Glutamatergic neuron (in vitro differentiated cells): Measurements from ENCODE around the gene ZNF554. TPM values are rescaled to one million over a fixed set of nuclear protein-coding genes. Genes with fewer than 3 reads are reported as not detected.

Source experiments
- DNase-seq: peaks from one replicate; pipeline ENCODE4 v3.0.0; 2022
- H3K27ac Mint-ChIP-seq: one replicate; pipeline ENCODE4 v1.8.0; 2020; ENCODE audit warnings: mild to moderate bottlenecking, mixed read lengths, inconsistent platforms; ENCODE audit not compliant: unreplicated experiment
- H3K27me3 Mint-ChIP-seq: one replicate; pipeline ENCODE4 v1.8.0; 2020; ENCODE audit warnings: mild to moderate bottlenecking, moderate library complexity, mixed read lengths, inconsistent platforms; ENCODE audit not compliant: unreplicated experiment
- H3K36me3 Mint-ChIP-seq: one replicate; pipeline ENCODE4 v1.8.0; 2020; ENCODE audit warnings: mild to moderate bottlenecking, mixed read lengths, inconsistent platforms; ENCODE audit not compliant: unreplicated experiment
- H3K4me1 Mint-ChIP-seq: one replicate; pipeline ENCODE4 v1.8.0; 2020; ENCODE audit warnings: mild to moderate bottlenecking, low read depth, mixed read lengths, inconsistent platforms; ENCODE audit not compliant: unreplicated experiment
- H3K4me3 Mint-ChIP-seq: one replicate; pipeline ENCODE4 v1.8.0; 2020; ENCODE audit warnings: mild to moderate bottlenecking, mixed read lengths, inconsistent platforms; ENCODE audit not compliant: unreplicated experiment
- H3K9me3 Mint-ChIP-seq: one replicate; pipeline ENCODE4 v1.8.0; 2020; ENCODE audit warnings: mild to moderate bottlenecking, moderate library complexity, mixed read lengths, inconsistent platforms; ENCODE audit not compliant: unreplicated experiment
- CTCF ChIP-seq: fragments of 200-600 bp; sonication (generic); IDR thresholded peaks from one replicate; pipeline ENCODE4 v1.5.0; 2021; ENCODE audit not compliant: partially characterized antibody, unreplicated experiment
- long read RNA-seq: library from polyadenylated mRNA; unstranded; transcript quantifications from one replicate; pipeline ENCODE4 v2.0.0, GENCODE V29; 2020; ENCODE audit not compliant: unreplicated experiment
- total RNA-seq: library from RNA; stranded (reverse); fragmentation: NEBNext Ultra II Directional; extraction: Animal tissue kit (Norgen Biotek cat#: 25700); gene quantifications from one replicate; pipeline ENCODE4 v1.2.1, GENCODE V29; 2021; ENCODE audit not compliant: unreplicated experiment

Gene ZNF554
- total RNA-seq, result 5.8 TPM
- long read RNA-seq, partial matches to known transcripts, result 1 of 3 reads
- long read RNA-seq, other reads (novel, unspliced or antisense), result 1 of 3 reads

DNA sequence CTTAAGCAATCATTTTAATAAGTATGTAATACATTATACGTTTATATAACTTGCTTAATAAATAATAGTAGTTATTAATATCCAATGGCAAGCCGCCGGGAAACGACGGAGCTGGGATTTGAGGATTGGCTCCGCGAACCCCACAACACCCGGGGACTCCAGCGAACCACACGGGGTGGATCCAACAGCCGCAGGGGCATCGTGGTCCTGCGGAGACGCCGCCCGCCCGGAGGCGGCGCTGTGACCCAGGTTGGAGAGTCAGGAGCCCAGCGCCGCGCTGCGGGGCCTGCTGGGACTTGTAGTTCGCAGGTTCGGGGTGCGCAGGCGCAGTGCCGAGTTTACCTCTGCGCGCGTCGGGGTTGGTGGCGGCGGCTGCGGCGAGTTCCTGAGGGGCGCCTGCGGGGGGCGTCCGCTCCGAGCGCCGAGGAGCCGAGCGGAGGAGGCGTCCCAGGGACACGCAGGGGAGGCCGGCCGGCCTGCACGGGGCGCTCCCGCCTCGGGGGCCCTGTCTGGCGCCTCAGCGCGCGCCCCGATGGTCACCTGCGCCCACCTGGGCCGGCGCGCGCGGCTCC, at the start of gene ZNF554:
ZNF554 (plus strand) TSS at position 329 of the 572 bp plus-strand sequence; CDS start at position 533, 204 bp downstream.
- no peaks in the 10 kb centered on the region for H3K27me3 Mint-ChIP-seq
- H3K27ac Mint-ChIP-seq, result no peak within 1 kb of the TSS
- no peaks in the 10 kb centered on the region for H3K4me1 Mint-ChIP-seq

DNA sequence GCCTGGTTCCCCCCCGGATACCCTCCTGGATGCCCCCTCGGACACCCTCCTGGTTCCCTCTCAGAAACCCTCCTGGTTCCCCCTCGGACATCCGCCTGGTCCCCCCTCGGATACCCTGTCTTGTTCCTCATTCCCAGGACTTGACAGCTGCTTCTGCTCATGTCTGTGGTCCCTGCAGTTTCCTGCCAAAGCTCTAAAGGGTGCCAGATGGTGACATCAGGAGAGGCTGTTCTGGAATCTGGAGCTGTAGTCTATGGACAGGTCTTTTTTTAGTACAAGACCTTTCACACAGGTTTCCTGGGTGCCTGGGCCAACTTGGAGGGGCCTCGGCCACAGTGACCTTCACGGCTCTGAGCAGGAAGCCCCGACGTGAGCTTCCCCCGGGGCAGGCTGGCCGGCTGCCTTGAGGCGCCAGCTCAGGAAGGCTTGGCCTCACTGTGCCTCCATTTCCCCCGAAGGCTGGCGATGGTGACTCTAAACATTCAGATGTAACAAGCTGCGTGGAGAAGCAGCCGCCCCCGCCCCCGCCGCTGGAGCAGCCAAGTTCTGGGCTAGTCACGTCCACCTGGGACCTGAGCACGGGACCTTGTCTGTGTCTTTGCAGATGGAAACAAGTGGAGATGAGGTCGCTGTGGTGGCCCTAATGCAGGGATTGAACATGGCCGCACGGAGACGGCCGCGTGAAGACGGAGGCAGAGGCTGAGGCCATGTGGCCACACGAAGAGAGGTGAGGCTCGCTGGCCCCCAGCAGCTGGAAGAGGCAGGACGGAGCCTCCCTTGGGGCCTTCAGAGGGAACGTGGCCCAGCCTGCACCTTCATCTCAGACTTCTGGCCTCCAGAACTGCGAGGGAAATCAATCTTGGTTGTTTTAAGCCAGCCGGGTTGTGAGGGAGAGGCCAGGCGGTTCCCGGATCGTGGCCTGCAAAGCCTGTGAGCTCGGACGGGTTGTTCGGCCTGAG, 49.3 kb upstream of the ZNF554 start:
- Mint-ChIP-seq H3K27ac (peak overlapping the region; percentile 48), H3K36me3 (no peaks in the 10 kb centered on the region), H3K4me1 (peaks cover 15% of the 10 kb centered on the region)

More for the DNA sequence above, at the start of gene ZNF554:
- peak; percentile 92 for TF ChIP-seq CTCF
- H3K36me3 Mint-ChIP-seq, result peaks cover 4% of the 10 kb centered on the region
- H3K9me3 Mint-ChIP-seq, result peaks cover 8% of the 10 kb centered on the region
- peak; percentile 99 for DNase-seq
- peak within 1 kb of the TSS; percentile 91 for H3K4me3 Mint-ChIP-seq

DNA sequence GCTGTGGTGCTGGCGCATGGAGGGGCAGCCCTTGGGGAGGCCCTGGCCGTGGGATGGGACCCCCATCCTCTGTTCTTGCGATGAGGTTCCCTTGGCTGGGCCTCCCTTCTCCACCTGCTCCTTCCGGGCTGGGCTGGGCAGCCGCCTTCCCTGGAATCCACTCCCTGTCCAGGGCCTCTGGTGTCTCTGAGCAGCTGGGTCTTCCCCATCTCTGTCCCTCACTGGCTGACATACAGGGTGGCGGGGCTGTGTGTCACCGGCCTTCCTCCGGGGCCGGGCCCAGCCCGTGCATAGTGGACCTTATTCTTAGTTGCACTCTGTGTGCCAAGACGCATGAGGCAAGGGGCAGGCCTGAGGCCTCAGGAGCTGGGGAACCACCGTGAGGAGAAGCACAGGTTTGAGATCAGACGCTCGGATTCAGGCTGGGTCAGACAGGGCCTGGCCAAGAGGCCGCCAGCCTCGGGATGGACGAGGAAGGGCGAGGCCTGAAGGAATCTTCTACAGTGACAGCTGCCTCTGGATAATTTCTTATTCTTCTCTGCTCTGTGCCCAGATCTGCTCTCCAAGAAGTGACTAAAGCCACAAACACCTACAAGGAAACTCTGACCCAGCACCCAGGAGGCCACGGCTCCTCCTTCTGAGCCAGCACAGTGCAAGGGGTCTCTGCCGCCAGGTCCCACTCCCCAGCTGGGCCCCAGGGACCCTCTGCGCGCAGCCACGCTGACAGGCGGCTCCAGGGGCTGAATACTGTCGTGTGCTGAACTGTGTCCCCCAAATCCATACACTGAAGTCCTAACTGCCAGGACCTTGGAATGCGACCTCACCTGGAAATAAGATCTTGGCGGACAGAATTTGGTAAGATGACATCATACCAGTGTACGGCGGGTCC, 47.6 kb upstream of the ZNF554 start:
- Mint-ChIP-seq H3K4me1 (peaks cover 20% of the 10 kb centered on the region), H3K27ac (peak overlapping the region; percentile 36), H3K9me3 (peaks cover 8% of the 10 kb centered on the region), H3K36me3 (peaks cover 8% of the 10 kb centered on the region), H3K4me3 (peak overlapping the region; percentile 60), H3K27me3 (peaks cover 4% of the 10 kb centered on the region)
- no peak for DNase-seq
- TF ChIP-seq CTCF, result no peak

More for the DNA sequence above, 49.3 kb upstream of the ZNF554 start:
- peaks cover 7% of the 10 kb centered on the region for H3K9me3 Mint-ChIP-seq
- H3K27me3 Mint-ChIP-seq, result peaks cover 3% of the 10 kb centered on the region
- peak; percentile 34 for DNase-seq
- TF ChIP-seq CTCF, result no peak
- peak overlapping the region; percentile 34 for H3K4me3 Mint-ChIP-seq

GRCh38 chr19:2774083-2774679, 45.5 kb upstream of the ZNF554 start:
- peak; percentile 53 for DNase-seq
- Mint-ChIP-seq H3K9me3 (peaks cover 8% of the 10 kb centered on the region), H3K4me3 (peak overlapping the region; percentile 81), H3K27ac (peak overlapping the region; percentile 95), H3K4me1 (peaks cover 22% of the 10 kb centered on the region), H3K36me3 (peaks cover 8% of the 10 kb centered on the region), H3K27me3 (peaks cover 6% of the 10 kb centered on the region)
- no peak for TF ChIP-seq CTCF
